Activated B cell treated with CpG ODN at 0.5 μM for 24 hours (primary cell): Measurements from ENCODE around the gene INPP5A. TPM values are rescaled to one million over a fixed set of nuclear protein-coding genes. Genes with fewer than 3 reads are reported as not detected.

Source experiments
- ATAC-seq: fragments of 200-7000 bp; cut with Tn5 transposase; one replicate; pipeline ENCODE4 v1.10.0; 2021; ENCODE audit warnings: low read depth, mild to moderate bottlenecking, moderate library complexity
- CTCF ChIA-PET: fragments of 350-600 bp; sonication (Branson Sonifier 250); formaldehyde crosslinking; loops from one replicate; lab custom pipeline; 2021; ENCODE audit warnings: antibody characterized with exemption; lab: Charles Lee
- POLR2A ChIA-PET: fragments of 350-600 bp; sonication (Branson Sonifier 250); formaldehyde crosslinking; loops from one replicate; lab custom pipeline; 2021; ENCODE audit warnings: antibody characterized with exemption; lab: Charles Lee
- DNase-seq: peaks from one replicate; pipeline ENCODE4 v3.0.0; 2022
- H3K27ac Mint-ChIP-seq: one replicate; pipeline ENCODE4 v1.8.0; 2020; ENCODE audit warnings: mixed read lengths
- H3K27me3 Mint-ChIP-seq: one replicate; pipeline ENCODE4 v1.8.0; 2021; ENCODE audit warnings: mixed read lengths
- H3K36me3 Mint-ChIP-seq: one replicate; pipeline ENCODE4 v1.8.0; 2021; ENCODE audit warnings: low read depth, mixed read lengths
- H3K4me1 Mint-ChIP-seq: one replicate; pipeline ENCODE4 v1.8.0; 2021; ENCODE audit warnings: mixed read lengths
- H3K4me3 Mint-ChIP-seq: one replicate; pipeline ENCODE4 v1.8.0; 2020; ENCODE audit warnings: mild to moderate bottlenecking, mixed read lengths
- H3K9me3 Mint-ChIP-seq: one replicate; pipeline ENCODE4 v1.8.0; 2020; ENCODE audit warnings: mixed read lengths
- CTCF ChIP-seq: fragments of 200-600 bp; IDR thresholded peaks from one replicate; pipeline ENCODE4 v1.8.0; 2022; ENCODE audit warnings: antibody characterized with exemption, mild to moderate bottlenecking
- intact Hi-C: fragments of 100-400 bp; cut with micrococcal nuclease; formaldehyde crosslinking; loops from one replicate; pipeline ENCODE4 v1.15.1; 2024
- total RNA-seq: library from RNA; stranded (reverse); gene quantifications from 2 replicates; pipeline ENCODE4 v1.2.3, GENCODE V29; 2022

INPP5A gene
- total RNA-seq, 1 donor from 2014 or later: 24.9 TPM

GRCh38 chr10:132521041-132521465, 16.5 kb upstream of the INPP5A start:
- Mint-ChIP-seq H3K36me3 (no peaks in the 10 kb centered on the region), H3K27me3 (peaks cover 6% of the 10 kb centered on the region), H3K4me1 (peaks cover 4% of the 10 kb centered on the region), H3K9me3 (no peaks in the 10 kb centered on the region), H3K4me3 (no peak overlapping the region), H3K27ac (no peak overlapping the region)
- intact Hi-C loops: no loop called here
- POLR2A ChIA-PET: no interaction called here
- no peak for DNase-seq
- CTCF ChIA-PET: interaction anchor here (1.2 kb wide), 1 partner anchor 16 kb away, joined by 3 read pairs; no protein-coding TSS in a partner anchor
- no peak for TF ChIP-seq CTCF
- ATAC-seq: no peak

- Mint-ChIP-seq H3K27me3 (peaks cover 6% of the 10 kb centered on the region), H3K9me3 (no peaks in the 10 kb centered on the region), H3K36me3 (no peaks in the 10 kb centered on the region), H3K4me1 (peaks cover 4% of the 10 kb centered on the region), H3K4me3 (no peak overlapping the region), H3K27ac (no peak overlapping the region)
- POLR2A ChIA-PET: no interaction called here
- TF ChIP-seq CTCF: no peak
- CTCF ChIA-PET: no interaction called here
- ATAC-seq (no peak), DNase-seq (peak; percentile 11)
- intact Hi-C loops: no loop called here
Measured at GRCh38 chr10:132521466-132522102, 16.0 kb upstream of the INPP5A start.

GRCh38 chr10:132522521-132523411, 14.8 kb upstream of the INPP5A start:
- H3K9me3 Mint-ChIP-seq: no peaks in the 10 kb centered on the region
- ATAC-seq (no peak), DNase-seq (peak; percentile 8)
- H3K36me3 Mint-ChIP-seq: no peaks in the 10 kb centered on the region
- no peak for TF ChIP-seq CTCF
- peaks cover 4% of the 10 kb centered on the region for H3K4me1 Mint-ChIP-seq
- POLR2A ChIA-PET: no interaction called here
- no peak overlapping the region for H3K27ac Mint-ChIP-seq
- H3K4me3 Mint-ChIP-seq: no peak overlapping the region
- intact Hi-C loops: no loop called here
- CTCF ChIA-PET: no interaction called here
- peaks cover 6% of the 10 kb centered on the region for H3K27me3 Mint-ChIP-seq

- Mint-ChIP-seq H3K36me3 (no peaks in the 10 kb centered on the region), H3K9me3 (no peaks in the 10 kb centered on the region), H3K27me3 (peaks cover 6% of the 10 kb centered on the region), H3K4me3 (no peak overlapping the region), H3K4me1 (no peaks in the 10 kb centered on the region), H3K27ac (no peak overlapping the region)
- no peak for TF ChIP-seq CTCF
- CTCF ChIA-PET: no interaction called here
- no peak for ATAC-seq
- POLR2A ChIA-PET: no interaction called here
- intact Hi-C loops: no loop called here
- DNase-seq: peak; percentile 11
Measured at GRCh38 chr10:132523561-132524442, 13.8 kb upstream of the INPP5A start.
